ENCODE data around the gene TFEC.
"Not testable (repeated sequence)": the region's sequence is repeated elsewhere in the genome, so short reads cannot be mapped to it uniquely, and the experiment has no call there.

Gene TFEC

GRCh38 chr7:116030651-116031276, at the start of gene TFEC:
TSS of gene TFEC (minus strand) at chr7:116030763. CDS start at chr7:115984441, 46,322 bp downstream.
- FAIRE-seq, result no peak

GRCh38 chr7:116075351-116076145, 45.0 kb upstream of the TFEC start:
- FAIRE-seq, result no peak

- FAIRE-seq, result no peak
Measured at GRCh38 chr7:116071629-116072028, 41.1 kb upstream of the TFEC start.

- no peak for FAIRE-seq
Measured at GRCh38 chr7:116064179-116064578, 33.6 kb upstream of the TFEC start.

- FAIRE-seq, result no peak
Measured at GRCh38 chr7:116062666-116063065, 32.1 kb upstream of the TFEC start.

- FAIRE-seq, result no peak
Measured at GRCh38 chr7:116052006-116052405, 21.4 kb upstream of the TFEC start.

- FAIRE-seq, result not testable (repeated sequence)
Measured at GRCh38 chr7:116047261-116047660, 16.7 kb upstream of the TFEC start.

- no peak for FAIRE-seq
Measured at GRCh38 chr7:116045532-116045931, 15.0 kb upstream of the TFEC start.

- FAIRE-seq, result no peak
Measured at GRCh38 chr7:116041615-116042014, 11.1 kb upstream of the TFEC start.

GRCh38 chr7:116037401-116037800, 6.8 kb upstream of the TFEC start:
- no peak for FAIRE-seq

GRCh38 chr7:116034411-116034810, 3.8 kb upstream of the TFEC start:
- FAIRE-seq, result no peak

GRCh38 chr7:116032886-116033285, 2.3 kb upstream of the TFEC start:
- FAIRE-seq, result no peak

GRCh38 chr7:116028787-116029186, 1.8 kb downstream of the TFEC start:
- FAIRE-seq, result no peak

- FAIRE-seq, result no peak
Measured at GRCh38 chr7:116027786-116028185, 2.8 kb downstream of the TFEC start.

GRCh38 chr7:116024826-116025809, 5.4 kb downstream of the TFEC start:
- no peak for FAIRE-seq

GRCh38 chr7:116021237-116021636, 9.3 kb downstream of the TFEC start:
- FAIRE-seq, result no peak

GRCh38 chr7:116018731-116019130, 11.8 kb downstream of the TFEC start:
- no peak for FAIRE-seq

GRCh38 chr7:116013675-116014074, 16.9 kb downstream of the TFEC start:
- no peak for FAIRE-seq

GRCh38 chr7:116011584-116011983, 19.0 kb downstream of the TFEC start:
- no peak for FAIRE-seq

- FAIRE-seq, result not testable (repeated sequence)
Measured at GRCh38 chr7:116004762-116005161, 25.8 kb downstream of the TFEC start.

- FAIRE-seq, result no peak
Measured at GRCh38 chr7:115997221-115997620, 33.3 kb downstream of the TFEC start.

GRCh38 chr7:115995701-115996100, 34.9 kb downstream of the TFEC start:
- no peak for FAIRE-seq

GRCh38 chr7:115988401-115988800, 42.2 kb downstream of the TFEC start:
- FAIRE-seq, result no peak
